BE2C (cell line): ENCODE data around the gene MED29.

ENCODE experiments used
- DNase-seq: peaks from one replicate; pipeline ENCODE4 v3.0.0-alpha.2; 2020
- H3K27me3 ChIP-seq: fragments of 250-450 bp; sonication (Bioruptor Pico); 2 replicates; pipeline ENCODE4 v1.5.1; 2020; ENCODE audit warnings: mild to moderate bottlenecking
- H3K36me3 ChIP-seq: fragments of 250-450 bp; sonication (Bioruptor Pico); 2 replicates; pipeline ENCODE4 v1.5.1; 2020; ENCODE audit warnings: mild to moderate bottlenecking
- H3K4me1 ChIP-seq: fragments of 250-450 bp; sonication (Bioruptor Pico); 2 replicates; pipeline ENCODE4 v1.5.1; 2020
- H3K4me3 ChIP-seq: 2 replicates; pipeline ENCODE4 v1.5.1; 2011; ENCODE audit warnings: low read depth, low read length
- H3K9me3 ChIP-seq: fragments of 250-450 bp; sonication (Bioruptor Pico); 2 replicates; pipeline ENCODE4 v1.5.1; 2020
- CTCF ChIP-seq: IDR thresholded peaks from 2 replicates; pipeline ENCODE4 v1.5.1; 2012; ENCODE audit warnings: mild to moderate bottlenecking, low read depth, low read length

Gene MED29

GRCh38 chr19:39349326-39349725 is 41.9 kb upstream of the MED29 start:
- no peak for DNase-seq
- Histone ChIP-seq H3K9me3 (no peaks in the 10 kb centered on the region), H3K4me1 (no peaks in the 10 kb centered on the region), H3K36me3 (peaks cover 27% of the 10 kb centered on the region), H3K27me3 (no peaks in the 10 kb centered on the region), H3K4me3 (no peak overlapping the region)
- no peak for TF ChIP-seq CTCF

DNA sequence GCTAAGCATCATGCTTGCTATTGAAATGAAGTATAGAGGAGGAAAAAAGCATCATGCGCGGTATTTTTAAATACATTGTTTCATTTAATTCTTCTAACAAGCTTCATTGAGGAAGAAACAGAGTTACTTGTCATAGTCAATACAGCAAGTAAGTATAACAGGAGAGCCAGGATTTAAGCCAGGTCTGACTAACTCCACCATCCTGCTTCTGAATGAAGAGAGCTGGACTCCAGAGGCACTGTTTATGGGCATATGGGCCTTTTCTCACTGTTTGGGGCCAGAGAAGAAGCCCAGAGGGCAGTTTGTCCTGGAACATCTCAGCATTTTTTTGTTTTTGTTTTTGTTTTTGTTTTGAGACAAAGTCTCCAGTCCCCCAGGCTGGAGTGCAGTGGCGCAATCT is 41.0 kb upstream of the MED29 start:
- no peak for TF ChIP-seq CTCF
- H3K4me1 ChIP-seq = no peaks in the 10 kb centered on the region
- no peak overlapping the region for H3K4me3 ChIP-seq
- no peaks in the 10 kb centered on the region for H3K27me3 ChIP-seq
- peaks cover 31% of the 10 kb centered on the region for H3K36me3 ChIP-seq
- no peak for DNase-seq
- H3K9me3 ChIP-seq = no peaks in the 10 kb centered on the region

DNA sequence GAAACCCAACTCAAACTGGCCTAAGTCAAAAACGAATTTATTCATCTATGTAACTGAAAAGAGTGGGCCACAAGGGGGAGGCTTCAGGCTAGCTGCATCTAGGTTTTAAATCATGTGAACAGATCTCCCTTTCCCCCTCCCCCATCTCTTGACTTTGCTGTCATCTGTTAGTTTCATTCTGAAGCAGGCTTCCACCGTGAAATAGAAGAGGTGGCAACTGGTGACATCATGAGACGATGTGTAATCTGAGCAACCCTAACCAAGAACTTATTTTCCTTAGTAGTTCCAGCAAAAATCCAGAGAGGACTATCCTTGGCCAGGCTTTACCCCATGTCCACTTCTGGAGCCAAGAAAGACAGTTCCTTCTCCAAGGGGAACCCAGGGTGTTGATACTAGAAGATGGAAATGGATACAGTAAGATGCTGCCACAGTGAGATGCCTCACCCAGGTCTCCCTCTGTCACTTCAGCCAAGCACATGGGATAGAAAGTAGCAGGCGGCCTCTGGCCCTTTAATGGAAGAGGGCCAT is 39.6 kb upstream of the MED29 start:
- no peak for DNase-seq
- Histone ChIP-seq H3K4me1 (no peaks in the 10 kb centered on the region), H3K9me3 (no peaks in the 10 kb centered on the region), H3K36me3 (peaks cover 34% of the 10 kb centered on the region), H3K4me3 (no peak overlapping the region), H3K27me3 (no peaks in the 10 kb centered on the region)
- TF ChIP-seq CTCF = no peak

DNA sequence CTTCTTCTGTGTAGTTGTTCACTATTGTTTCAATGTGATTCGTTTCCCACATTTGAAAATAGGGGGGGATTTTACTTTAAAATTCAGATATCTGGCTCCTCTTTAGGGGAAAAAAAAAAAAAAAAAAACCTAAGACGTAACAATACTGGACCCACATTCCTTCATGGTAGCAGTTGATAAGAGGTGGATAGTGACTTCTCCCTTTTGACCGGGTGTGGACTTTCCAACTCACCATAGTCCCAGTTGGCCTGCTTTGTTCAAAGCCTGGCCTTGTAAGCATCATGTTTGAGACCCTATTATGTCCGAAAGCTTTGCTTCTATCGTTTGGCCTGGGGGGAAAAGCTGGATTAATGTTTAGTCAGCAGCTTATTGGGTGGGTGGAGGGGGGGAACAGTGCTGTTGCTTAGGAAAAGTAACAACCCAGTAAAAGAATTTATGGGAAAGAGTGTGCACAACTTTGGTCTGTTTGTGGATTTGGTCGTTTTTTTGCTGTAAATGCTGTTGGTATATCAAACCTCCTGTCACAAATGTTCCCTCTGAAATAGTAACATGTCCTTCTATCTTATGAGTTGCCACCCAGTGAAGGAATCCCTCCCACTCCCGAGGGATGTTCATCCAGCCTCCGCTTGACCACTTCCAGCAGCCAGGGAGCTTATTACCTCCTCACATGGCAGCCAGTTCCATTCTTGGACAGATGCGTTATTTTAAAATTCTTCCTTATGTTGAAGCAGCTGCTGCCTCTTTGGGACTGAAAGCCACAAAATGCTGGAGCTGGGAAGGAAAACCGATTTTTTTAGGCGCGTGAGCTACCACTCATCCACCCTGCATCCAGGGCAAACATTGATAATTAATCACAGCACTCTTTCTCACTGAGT is 38.6 kb upstream of the MED29 start:
- TF ChIP-seq CTCF = no peak
- DNase-seq = no peak
- H3K4me3 ChIP-seq = no peak overlapping the region
- no peaks in the 10 kb centered on the region for H3K27me3 ChIP-seq
- no peaks in the 10 kb centered on the region for H3K9me3 ChIP-seq
- no peaks in the 10 kb centered on the region for H3K4me1 ChIP-seq
- H3K36me3 ChIP-seq = peaks cover 44% of the 10 kb centered on the region

- TF ChIP-seq CTCF = no peak
- H3K9me3 ChIP-seq = no peaks in the 10 kb centered on the region
- peaks cover 53% of the 10 kb centered on the region for H3K36me3 ChIP-seq
- H3K27me3 ChIP-seq = no peaks in the 10 kb centered on the region
- H3K4me3 ChIP-seq = no peak overlapping the region
- no peaks in the 10 kb centered on the region for H3K4me1 ChIP-seq
- no peak for DNase-seq
Observed at GRCh38 chr19:39355253-39355652, 35.9 kb upstream of the MED29 start.

GRCh38 chr19:39356073-39356472 is 35.1 kb upstream of the MED29 start:
- H3K4me3 ChIP-seq = no peak overlapping the region
- no peaks in the 10 kb centered on the region for H3K27me3 ChIP-seq
- DNase-seq = no peak
- no peaks in the 10 kb centered on the region for H3K4me1 ChIP-seq
- TF ChIP-seq CTCF = no peak
- no peaks in the 10 kb centered on the region for H3K9me3 ChIP-seq
- peaks cover 61% of the 10 kb centered on the region for H3K36me3 ChIP-seq
